Ovary (tissue), 9 donors: Measurements from ENCODE around the gene FIZ1. TPM values are rescaled to one million over a fixed set of nuclear protein-coding genes. Genes with fewer than 3 reads are reported as not detected.

ENCODE experiments used
- DNase-seq, 5 donors: peaks; one replicate each; pipeline ENCODE4 v3.0.0-alpha.2; 2019 to 2020
- H3K27ac ChIP-seq, 2 donors: fragments of 200-600 bp; one replicate each; pipeline versions ENCODE4 v1.5.1 to v1.8.0; 2019 to 2022
- H3K27me3 ChIP-seq: fragments of 200-600 bp; one replicate; pipeline ENCODE4 v1.8.0; 2022
- H3K36me3 ChIP-seq: fragments of 200-600 bp; sonication (generic); one replicate; pipeline ENCODE4 v1.5.1; 2019
- H3K4me1 ChIP-seq: one replicate; pipeline ENCODE4 v1.8.1; 2013; ENCODE audit warnings: mild to moderate bottlenecking, moderate library complexity; ENCODE audit not compliant: insufficient read depth
- H3K4me3 ChIP-seq: fragments of 200-600 bp; sonication (generic); one replicate; pipeline ENCODE4 v1.5.1; 2017
- H3K9me3 ChIP-seq, 2 donors: fragments of 200-600 bp in 1 of 2; sonication (generic) in 1 of 2; one replicate each; pipeline versions ENCODE4 v1.5.1 to v1.8.1; 2013 to 2019; ENCODE audit warnings: mild to moderate bottlenecking in 1 of 2, moderate library complexity in 1 of 2
- EP300 ChIP-seq: sonication (generic); formaldehyde crosslinking; IDR thresholded peaks from one replicate; pipeline ENCODE4 v1.6.1; 2017; ENCODE audit warnings: antibody characterized with exemption
- POLR2A ChIP-seq: fragments of 450-650 bp; IDR thresholded peaks from one replicate; pipeline ENCODE4 v1.6.1; 2017; ENCODE audit warnings: antibody characterized with exemption, mild to moderate bottlenecking, moderate library complexity
- WGBS, 3 donors: extraction: QIAGEN DNeasy Blood & Tissue Kit in 1 of 3; methylation state at CpG; one replicate each; pipeline versions ENCODE4 v1.1.5 to v1.1.7; 2013 to 2017; 5-methylcytosine and 5-hydroxymethylcytosine counted together
- intact Hi-C, 4 donors: fragments of 100-400 bp; cut with DNase I; formaldehyde crosslinking; loops; one replicate each; pipeline versions ENCODE4 v1.11.0 to v1.15.1; 2022 to 2023
- polyA plus RNA-seq, 2 donors: library from polyadenylated mRNA; stranded (reverse); fragments of 200-250 nt in 1 of 2; fragments of 350-450 nt in 1 of 2; fragmentation: Illumina TruSeq in 1 of 2; extraction: RNeasy Lipid Tissue Mini Kit (QIAGEN cat#74804) in 1 of 2; gene quantifications; one replicate each; pipeline ENCODE4 v1.2.3, GENCODE V29; 2013 to 2014
- total RNA-seq, 7 donors: library from RNA; depleted of rRNA in 2 of 7; stranded (reverse); fragments of >200 nt in 2 of 7; fragmentation: NEBNext Ultra II Directional in 3 of 7; extraction: Animal tissue kit (Norgen Biotek cat#: 25700) in 3 of 7; gene quantifications; one replicate each; pipeline versions ENCODE4 v1.1.0 to v1.2.4, GENCODE V29; 2016 to 2023
- TF ChIP-seq, protein P1 (sequence below), 3 donors: fragments of 450-650 bp in 2 of 3; fragments of 200-600 bp in 1 of 3; IDR thresholded peaks; one replicate each; pipeline versions ENCODE4 v1.5.1 to v1.8.0; 2016 to 2022; ENCODE audit warnings: antibody characterized with exemption in 3 of 3, mild to moderate bottlenecking in 1 of 3
- donor health status: DM: no; HTN: no; CAD: no; lungs with moderate emphysema.
- donor health status: DM: no; HTN: no; CAD: no.
- donor health status: Bipolar disorder and iron deficiency.
- donor health status: DM: yes; HTN: yes; CAD: no.
- donor health status: DM: no; HTN: no; CAD: no.
- donor health status: DM: yes; HTN: yes; CAD: no.

FIZ1 gene
- total and polyA plus RNA-seq, 9 donors: 3.6 to 22.7 (median 13.4) TPM

DNA sequence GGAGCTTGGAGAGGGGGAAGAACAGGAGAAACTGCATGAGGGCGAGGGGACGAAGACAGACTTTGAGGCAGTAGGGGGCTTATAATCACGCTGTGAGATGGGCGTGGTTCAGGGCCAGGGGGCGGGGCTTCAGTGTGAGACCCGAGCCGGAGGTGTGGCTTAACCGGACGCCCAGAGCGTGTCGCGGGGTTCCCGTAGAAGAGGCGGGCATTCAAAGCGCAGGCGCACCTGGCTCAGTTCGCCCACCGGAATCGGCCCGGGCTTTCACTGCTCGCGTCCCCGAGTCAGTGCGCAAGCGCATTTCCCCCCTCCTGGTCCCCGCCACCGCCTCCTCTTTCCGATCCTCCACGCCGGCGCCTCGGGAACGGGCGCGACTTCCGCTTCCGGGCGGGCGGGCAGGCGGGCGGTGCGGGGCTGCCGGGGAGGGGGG lies 5.9 kb upstream of the FIZ1 start:
- intact Hi-C loops: loop anchor here in 3 of 4 donors (5.0 kb wide), 1 partner anchor 88 kb away; no protein-coding TSS in a partner anchor
- WGBS, 3 donors: 0 to 1% (median 1%) methylated on average over 29 to 43 of the region's 43 CpGs
- TF ChIP-seq, protein P1, sequence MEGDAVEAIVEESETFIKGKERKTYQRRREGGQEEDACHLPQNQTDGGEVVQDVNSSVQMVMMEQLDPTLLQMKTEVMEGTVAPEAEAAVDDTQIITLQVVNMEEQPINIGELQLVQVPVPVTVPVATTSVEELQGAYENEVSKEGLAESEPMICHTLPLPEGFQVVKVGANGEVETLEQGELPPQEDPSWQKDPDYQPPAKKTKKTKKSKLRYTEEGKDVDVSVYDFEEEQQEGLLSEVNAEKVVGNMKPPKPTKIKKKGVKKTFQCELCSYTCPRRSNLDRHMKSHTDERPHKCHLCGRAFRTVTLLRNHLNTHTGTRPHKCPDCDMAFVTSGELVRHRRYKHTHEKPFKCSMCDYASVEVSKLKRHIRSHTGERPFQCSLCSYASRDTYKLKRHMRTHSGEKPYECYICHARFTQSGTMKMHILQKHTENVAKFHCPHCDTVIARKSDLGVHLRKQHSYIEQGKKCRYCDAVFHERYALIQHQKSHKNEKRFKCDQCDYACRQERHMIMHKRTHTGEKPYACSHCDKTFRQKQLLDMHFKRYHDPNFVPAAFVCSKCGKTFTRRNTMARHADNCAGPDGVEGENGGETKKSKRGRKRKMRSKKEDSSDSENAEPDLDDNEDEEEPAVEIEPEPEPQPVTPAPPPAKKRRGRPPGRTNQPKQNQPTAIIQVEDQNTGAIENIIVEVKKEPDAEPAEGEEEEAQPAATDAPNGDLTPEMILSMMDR (IDR thresholded peaks at IDR 0.05): no peak
- no peak for TF ChIP-seq EP300
- Histone ChIP-seq H3K27ac (peak overlapping the region; percentile 89 to 91), H3K9me3 (no peaks in the 10 kb centered on the region), H3K4me3 (peak overlapping the region; percentile 73), H3K4me1 (peaks cover 6% of the 10 kb centered on the region), H3K27me3 (no peaks in the 10 kb centered on the region), H3K36me3 (no peaks in the 10 kb centered on the region)
- DNase-seq: peak; percentile 98 to 99 (median 99)

DNA sequence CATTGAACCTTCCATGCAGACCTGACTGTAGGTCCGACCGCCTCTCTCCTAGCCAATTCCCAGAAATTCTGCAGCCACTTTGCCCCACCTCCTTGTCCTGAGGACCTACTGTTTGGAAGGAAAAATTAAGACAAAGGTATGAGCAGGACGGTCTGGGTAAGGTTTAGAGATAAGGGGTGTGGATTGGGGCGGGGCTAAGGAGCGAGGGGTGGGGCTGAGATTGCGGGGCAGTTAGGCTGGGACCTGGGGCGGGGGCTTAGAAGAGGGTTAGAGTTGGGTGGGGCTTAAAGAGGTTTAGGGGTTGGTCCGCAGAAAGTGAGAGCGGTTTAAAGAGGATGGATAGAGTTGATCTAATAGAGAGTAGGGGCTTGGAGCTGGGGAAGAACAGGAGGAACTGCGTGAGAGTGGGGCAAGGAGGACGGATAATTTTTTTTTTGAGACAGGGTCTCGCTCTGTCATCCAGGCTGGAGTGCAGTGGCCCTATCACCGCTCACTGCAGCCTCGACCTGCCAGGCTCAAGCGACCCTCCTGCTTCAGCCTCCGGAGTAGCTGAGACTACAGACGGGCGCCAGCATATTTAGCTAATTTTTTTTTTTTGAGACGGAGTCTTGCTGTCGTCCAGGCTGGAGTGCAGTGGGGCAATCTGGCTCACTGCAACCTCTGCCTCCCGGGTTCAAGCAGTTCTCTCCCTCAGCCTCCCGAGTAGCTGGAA lies 4.4 kb upstream of the FIZ1 start:
- Histone ChIP-seq H3K27ac (peak overlapping the region in 1 of 2 donors; percentile 91), H3K4me3 (no peak overlapping the region), H3K36me3 (no peaks in the 10 kb centered on the region), H3K27me3 (no peaks in the 10 kb centered on the region), H3K9me3 (no peaks in the 10 kb centered on the region), H3K4me1 (peaks cover 6% of the 10 kb centered on the region)
- DNase-seq: peak in 1 of 5 donors; percentile 38
- 69 to 83% (median 70%) methylated on average over 22 of the region's 22 CpGs for WGBS, 3 donors
- intact Hi-C loops: no loop called here
- TF ChIP-seq EP300: no peak
- TF ChIP-seq POLR2A: no peak
- TF ChIP-seq, protein P1 (IDR thresholded peaks at IDR 0.05): no peak

DNA sequence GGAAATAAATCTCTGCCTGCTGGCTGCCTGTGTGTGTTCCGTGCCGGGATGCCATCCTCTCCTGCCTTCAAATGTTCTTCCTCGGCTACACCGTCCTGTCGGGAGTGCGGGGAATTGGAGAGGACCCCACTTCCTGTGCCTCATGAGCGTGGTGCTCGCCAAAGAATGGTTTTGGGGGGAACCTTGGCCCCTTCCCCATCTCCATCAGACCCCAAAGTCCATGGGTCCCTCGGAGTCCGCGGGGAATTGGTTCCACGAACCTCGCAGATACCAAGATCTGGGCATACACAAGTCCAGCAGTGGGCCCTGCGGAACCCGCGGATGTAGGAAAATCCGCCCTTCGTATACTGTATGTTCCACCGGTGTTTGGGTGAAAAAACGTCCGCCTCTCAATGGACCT lies 3.8 kb upstream of the FIZ1 start:
- TF ChIP-seq EP300 (no peak), POLR2A (no peak)
- TF ChIP-seq, protein P1 (IDR thresholded peaks at IDR 0.05): no peak
- Histone ChIP-seq H3K4me1 (peaks cover 6% of the 10 kb centered on the region), H3K27me3 (no peaks in the 10 kb centered on the region), H3K27ac (no peak overlapping the region), H3K9me3 (no peaks in the 10 kb centered on the region), H3K4me3 (no peak overlapping the region), H3K36me3 (no peaks in the 10 kb centered on the region)
- peak in 3 of 5 donors; percentile 50 to 56 (median 55) for DNase-seq
- 88 to 93% (median 92%) methylated on average over 21 of the region's 21 CpGs for WGBS, 3 donors
- intact Hi-C loops: no loop called here

DNA sequence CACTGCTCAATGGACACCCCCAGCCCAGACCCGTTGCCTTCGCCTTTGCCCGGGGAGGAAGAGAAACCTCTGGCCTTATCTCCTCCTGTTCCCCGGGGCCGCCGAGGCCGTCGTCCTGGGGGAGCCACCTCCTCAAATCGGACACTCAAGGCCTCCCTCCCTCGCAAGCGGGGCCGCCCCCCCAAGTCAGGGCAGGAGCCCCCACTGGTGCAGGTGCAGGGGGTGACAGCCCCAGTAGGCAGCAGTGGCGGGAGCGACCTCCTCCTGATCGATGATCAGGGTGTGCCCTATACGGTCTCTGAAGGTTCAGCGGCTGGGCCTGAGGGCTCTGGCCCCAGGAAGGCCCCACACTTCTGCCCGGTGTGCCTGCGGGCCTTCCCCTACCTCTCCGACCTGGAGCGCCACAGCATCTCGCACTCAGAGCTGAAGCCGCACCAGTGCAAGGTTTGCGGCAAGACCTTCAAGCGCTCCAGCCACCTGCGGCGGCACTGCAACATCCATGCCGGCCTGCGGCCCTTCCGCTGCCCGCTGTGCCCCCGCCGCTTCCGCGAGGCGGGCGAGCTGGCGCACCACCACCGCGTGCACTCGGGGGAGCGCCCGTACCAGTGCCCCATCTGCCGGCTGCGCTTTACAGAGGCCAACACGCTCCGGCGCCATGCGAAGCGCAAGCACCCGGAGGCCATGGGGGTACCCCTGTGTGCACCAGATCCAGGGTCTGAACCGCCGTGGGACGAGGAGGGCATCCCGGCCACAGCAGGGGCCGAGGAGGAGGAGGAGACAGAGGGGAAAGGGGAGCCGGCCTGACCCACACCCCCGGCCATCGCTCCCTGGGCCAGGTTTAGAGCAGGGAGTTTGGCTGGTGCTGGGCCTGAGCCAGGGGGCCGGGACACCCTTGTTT lies 3.0 kb upstream of the FIZ1 start:
- Histone ChIP-seq H3K27me3 (no peaks in the 10 kb centered on the region), H3K4me3 (no peak overlapping the region), H3K27ac (no peak overlapping the region), H3K9me3 (no peaks in the 10 kb centered on the region), H3K36me3 (no peaks in the 10 kb centered on the region), H3K4me1 (peaks cover 6% of the 10 kb centered on the region)
- 92 to 94% (median 93%) methylated on average over 60 of the region's 60 CpGs for WGBS, 3 donors
- DNase-seq: peak in 3 of 5 donors; percentile 59 to 63 (median 60)
- TF ChIP-seq, protein P1 (IDR thresholded peaks at IDR 0.05): no peak
- TF ChIP-seq POLR2A (no peak), EP300 (no peak)
- intact Hi-C loops: no loop called here
